GM10847 (cell line): ENCODE measurements around the gene GIPR.
A peak's percentile ranks its signal among the peaks of the same experiment; 100 is the strongest.

Source experiments
- POLR2A ChIP-seq: IDR thresholded peaks from 2 replicates; pipeline ENCODE4 v1.6.1; 2011; ENCODE audit not compliant: insufficient read length; ENCODE audit errors: extremely low read depth

GIPR gene

DNA sequence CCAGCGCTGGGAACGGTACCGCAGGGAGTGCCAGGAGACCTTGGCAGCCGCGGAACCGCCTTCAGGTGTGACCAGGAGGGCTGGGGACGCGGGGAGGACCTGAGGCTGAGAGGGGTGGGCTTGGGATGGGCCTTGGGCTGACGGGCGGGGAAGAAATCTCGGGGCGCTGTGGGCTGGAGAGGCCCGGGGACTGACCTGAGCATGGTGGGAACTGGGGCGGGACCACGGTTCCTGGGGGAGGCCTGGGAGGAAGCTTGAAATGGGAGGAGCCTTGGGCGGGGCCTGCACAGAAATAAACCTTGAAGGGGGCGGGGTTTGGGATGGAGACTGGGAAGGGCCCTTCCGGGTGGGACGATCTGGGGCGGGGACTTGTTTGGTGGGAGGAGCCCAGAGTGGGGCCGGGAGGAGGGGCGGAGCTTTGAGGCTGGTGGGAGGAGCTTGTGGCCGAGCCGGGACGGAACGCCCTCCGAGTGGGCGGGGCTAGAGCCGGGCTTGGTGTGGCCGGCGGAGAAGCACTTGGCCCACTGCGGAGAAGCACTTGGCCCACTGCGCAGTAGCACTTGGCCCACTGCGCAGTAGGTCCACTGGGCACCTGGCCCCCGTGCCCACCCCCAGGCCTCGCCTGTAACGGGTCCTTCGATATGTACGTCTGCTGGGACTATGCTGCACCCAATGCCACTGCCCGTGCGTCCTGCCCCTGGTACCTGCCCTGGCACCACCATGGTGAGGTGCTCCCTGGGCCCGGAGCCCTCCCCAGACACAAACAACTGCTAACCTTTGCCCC is 2.8 kb downstream of the GIPR start:
- no peak for TF ChIP-seq POLR2A

DNA sequence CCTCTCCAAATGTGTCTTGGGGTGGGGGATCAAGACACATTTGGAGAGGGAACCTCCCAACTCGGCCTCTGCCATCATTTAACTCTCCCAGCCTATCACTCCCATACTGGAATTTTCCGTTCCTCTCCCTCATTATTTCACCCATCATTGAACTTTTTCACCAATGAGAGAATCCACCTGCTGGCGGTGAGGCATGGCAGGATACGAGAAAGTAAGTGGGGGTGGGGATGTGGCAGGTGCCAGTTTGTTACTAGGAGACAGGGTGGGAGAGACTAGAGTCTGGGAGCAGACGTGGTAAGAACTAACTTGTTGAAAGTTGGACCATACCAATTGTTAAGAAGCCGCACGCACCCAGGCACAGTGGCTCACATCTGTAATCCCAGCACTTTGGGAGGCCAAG is 6.9 kb downstream of the GIPR start:
- TF ChIP-seq POLR2A = no peak

DNA sequence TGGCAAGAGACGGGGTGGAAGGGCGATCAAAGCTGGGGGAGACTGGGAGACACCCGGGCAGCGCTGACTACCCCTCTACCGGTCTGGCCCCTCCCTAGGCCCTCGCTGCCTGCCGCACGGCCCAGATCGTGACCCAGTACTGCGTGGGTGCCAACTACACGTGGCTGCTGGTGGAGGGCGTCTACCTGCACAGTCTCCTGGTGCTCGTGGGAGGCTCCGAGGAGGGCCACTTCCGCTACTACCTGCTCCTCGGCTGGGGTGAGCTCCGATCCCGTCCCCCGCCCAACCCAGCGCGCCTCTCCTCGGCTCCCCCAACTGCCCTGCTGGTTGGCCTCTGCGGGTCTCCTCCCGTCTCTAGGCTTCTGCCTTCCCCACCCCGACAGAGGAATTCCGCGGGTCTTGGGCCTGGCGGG is 8.8 kb downstream of the GIPR start:
- TF ChIP-seq POLR2A = no peak

DNA sequence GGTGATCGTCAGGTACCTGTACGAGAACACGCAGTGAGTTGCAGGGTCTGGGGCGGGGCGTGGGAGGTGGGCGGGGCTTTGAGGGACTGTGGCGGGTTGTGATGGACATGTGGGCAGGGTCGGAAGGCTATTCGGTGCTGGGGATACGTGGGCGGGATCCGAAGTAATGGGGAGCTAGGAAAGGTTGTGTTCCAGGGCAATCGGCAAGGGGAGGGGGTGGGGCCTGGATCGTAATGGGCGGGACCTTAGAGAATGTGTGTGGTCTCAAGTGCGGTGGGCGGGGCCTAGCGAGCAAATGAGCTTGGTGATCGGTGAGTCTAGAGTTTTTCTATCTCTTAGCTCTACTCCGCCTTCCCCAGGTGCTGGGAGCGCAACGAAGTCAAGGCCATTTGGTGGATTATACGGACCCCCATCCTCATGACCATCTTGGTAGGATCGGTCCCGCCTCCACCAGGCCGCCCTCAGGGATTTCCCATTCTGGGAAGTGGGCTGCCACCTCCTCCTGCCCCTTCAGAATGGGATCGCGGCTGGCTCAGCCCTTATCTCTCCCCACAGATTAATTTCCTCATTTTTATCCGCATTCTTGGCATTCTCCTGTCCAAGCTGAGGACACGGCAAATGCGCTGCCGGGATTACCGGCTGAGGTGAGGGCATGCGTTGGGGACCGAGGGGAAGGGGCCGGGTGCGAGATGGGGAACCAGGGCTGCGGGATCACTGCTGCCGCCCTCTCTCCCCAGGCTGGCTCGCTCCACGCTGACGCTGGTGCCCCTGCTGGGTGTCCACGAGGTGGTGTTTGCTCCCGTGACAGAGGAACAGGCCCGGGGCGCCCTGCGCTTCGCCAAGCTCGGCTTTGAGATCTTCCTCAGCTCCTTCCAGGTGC is 9.6 kb downstream of the GIPR start:
- TF ChIP-seq POLR2A = no peak

DNA sequence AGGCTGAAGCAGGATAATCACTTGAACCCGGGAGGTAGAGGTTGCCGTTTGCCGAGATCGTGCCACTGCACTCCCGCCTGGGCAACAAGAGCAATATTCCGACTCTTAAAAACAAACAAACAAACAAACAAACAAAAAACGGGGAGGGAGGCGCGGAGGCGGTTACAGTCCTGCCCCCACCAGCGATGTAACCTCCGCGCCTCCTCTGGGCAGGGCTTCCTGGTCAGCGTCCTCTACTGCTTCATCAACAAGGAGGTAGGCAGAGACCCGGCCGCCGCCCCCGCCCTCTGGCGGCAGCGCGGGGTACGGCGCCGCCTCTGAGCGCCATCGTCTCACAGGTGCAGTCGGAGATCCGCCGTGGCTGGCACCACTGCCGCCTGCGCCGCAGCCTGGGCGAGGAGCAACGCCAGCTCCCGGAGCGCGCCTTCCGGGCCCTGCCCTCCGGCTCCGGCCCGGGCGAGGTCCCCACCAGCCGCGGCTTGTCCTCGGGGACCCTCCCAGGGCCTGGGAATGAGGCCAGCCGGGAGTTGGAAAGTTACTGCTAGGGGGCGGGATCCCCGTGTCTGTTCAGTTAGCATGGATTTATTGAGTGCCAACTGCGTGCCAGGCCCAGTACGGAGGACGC is 13.5 kb downstream of the GIPR start:
- no peak for TF ChIP-seq POLR2A

DNA sequence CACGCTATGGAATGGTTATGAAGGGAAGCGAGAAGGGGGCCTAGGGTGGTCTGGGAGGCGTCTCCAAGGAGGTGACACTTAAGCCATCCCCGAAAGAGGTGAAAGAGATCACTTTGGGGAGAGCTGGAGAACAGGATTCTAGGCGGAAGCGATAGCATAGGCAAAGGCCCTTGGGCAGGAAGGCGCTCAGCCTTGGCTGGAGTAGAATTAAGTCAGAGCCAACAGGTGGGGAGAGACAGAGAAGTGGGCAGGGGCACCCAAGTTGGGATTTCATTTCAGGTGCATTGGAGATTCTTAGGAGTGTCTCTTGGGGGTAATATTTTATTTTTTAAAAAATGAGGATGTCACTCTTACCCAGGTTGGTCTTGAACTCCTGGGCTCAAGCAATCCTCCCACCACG is 14.1 kb downstream of the GIPR start:
- TF ChIP-seq POLR2A = no peak

DNA sequence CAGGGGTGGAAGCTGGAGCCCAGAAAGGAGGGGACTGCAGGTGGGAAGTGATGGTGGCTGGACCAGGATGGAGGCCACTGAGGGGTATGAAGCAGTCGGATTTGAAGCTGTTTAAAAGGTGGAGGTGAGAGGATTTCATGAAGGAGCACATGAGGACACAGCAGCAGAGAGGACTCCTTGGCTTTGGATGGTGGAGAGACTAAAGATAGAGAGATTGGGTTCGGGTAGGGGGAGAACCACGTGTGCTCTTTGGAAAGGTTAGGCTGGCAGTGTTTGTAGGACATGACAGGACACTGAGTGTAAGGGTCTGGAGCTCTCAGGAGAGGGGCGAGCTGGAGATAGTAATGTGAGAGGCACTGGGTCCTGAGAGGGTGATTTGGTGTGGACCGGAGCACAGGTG is 14.9 kb downstream of the GIPR start:
- TF ChIP-seq POLR2A = no peak

DNA sequence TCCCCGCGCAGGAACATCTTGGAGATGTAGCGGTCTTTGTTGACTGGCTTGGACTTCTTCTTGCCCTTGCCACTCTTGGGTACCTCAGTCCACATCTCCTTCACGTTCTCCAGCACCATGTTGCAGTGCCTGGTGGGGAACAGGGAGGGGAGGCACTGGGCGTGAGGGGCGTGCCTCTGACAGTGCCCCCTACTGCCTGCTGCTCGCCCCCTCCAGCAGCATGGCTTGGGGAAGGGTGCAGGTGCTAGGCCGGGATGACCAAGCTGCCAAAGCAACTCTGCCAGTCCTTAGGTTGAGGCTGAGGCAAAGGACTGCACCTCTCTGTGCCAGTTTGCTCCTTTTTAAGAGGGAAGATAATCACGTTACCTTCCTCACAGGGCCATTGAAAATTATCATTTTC is 19.6 kb downstream of the GIPR start:
- no peak for TF ChIP-seq POLR2A

DNA sequence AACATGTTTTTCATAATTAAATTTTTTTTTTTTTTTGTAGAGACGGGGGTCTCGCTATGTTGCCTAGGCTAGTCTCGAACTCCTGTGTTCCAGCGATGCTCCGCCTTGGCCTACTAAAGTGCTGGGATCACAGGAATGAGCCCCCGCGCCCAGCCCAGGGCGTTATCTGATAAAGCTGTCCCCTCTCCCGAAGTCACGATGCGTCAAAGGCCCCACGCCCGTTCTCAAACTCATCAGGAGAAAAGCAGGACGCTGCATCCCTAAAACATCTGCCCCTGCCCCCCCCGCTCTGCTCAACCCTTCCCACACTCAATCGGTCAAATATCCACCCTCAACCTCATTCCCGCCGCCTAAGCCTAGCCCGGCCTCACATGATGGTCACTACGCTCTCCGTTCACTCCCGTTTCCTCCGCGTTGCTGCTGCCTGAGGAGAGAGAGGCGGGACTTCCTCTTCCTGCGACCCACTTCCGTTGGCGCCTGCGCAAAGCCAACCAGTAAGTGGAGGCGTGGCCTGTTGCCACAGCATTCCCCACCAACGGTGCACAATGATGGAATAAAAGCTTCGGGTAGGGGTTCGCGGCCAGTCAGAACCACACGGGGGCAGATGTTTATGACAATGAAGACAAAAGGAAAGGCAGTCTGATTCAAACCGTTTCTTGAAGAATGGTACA is 23.6 kb downstream of the GIPR start, which contains the start of gene SNRPD2:
SNRPD2 (minus strand) TSS at position 438 of the 671 bp plus-strand sequence; CDS start at position 373, 65 bp downstream.
- TF ChIP-seq POLR2A = peak; percentile 88

DNA sequence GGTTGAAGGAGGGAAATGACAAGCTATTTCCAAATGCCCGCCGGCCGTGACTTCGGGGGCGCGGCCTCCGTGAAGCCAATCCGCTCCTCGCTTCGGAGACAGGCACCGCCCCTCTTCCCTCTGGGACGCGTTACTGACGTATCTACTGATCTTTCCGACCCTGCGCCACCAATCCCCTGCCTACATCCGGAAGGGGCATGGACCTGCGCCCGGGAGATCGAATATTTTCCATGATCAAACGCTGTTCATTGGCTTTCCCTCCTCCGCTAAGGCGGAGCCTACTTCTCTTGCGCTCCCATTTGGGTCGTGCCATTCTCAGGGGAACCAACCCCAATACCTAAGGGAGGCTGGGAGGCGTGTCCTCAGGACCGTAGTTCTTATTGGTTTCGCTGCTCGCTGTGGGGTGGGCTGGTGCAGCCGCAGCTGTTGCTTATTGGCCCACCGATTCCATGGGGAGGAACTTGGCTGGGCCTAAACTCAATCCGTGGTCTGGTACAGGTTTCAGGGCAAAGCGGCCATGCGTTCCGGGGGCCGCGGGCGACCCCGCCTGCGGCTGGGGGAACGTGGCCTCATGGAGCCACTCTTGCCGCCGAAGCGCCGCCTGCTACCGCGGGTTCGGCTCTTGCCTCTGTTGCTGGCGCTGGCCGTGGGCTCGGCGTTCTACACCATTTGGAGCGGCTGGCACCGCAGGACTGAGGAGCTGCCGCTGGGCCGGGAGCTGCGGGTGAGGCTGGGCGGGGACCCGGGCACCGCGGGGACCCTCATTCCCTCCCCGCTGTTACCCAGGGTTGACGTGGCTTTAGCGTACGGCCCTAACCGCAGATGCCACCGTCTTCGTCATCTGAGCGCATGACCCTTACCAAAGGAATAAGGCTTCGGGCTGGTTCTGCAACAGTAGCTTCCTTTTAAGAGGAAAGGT is 24.4 kb downstream of the GIPR start, which contains the start of gene QPCTL:
QPCTL (plus strand) TSS at position 480 of the 919 bp plus-strand sequence; CDS start at position 518, 38 bp downstream.
- peak; percentile 89 for TF ChIP-seq POLR2A

DNA sequence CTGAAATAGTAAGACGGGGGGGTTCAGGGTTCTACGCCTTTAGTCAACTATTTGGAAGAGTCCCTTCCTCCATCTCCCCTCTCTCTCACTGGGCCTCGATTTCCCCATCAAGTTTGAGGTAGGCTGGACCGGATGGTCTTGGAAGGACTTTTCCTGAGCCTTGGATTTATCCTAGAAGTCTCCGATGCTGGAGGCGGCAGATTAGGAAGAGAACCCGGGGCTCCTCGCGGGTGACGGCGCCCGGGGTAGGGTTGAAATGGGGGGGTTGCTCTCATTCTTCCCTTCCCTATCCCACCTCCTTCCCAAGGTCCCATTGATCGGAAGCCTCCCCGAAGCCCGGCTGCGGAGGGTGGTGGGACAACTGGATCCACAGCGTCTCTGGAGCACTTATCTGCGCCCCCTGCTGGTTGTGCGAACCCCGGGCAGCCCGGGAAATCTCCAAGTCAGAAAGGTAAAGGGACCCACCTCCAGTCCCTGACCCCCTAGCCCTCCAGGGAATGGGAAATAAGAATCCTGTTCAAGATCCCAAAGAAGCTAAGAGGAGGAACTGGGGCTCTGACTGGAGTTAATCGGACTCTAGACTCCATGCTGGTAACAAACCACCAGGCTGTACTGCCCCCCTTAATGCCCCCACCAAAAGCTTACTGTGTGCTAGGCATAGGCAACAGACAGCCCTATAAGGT is 25.2 kb downstream of the GIPR start:
- no peak for TF ChIP-seq POLR2A

DNA sequence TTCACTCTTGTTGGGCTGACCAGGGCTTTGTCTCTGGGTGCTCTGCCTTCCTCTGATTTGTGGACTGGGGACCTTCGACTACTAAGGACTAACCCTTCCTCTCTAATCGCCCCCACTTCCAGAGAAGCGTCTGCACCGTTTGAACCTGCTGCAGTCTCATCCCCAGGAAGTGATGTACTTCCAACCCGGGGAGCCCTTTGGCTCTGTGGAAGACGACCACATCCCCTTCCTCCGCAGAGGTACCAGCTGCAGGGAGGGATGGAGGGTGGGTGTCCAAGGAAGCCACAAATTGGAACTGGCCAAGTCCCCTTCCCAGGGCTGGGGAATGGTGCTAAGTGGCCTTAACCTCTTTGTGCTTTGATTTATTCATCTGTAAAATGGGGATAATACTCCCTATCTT is 33.7 kb downstream of the GIPR start:
- no peak for TF ChIP-seq POLR2A

DNA sequence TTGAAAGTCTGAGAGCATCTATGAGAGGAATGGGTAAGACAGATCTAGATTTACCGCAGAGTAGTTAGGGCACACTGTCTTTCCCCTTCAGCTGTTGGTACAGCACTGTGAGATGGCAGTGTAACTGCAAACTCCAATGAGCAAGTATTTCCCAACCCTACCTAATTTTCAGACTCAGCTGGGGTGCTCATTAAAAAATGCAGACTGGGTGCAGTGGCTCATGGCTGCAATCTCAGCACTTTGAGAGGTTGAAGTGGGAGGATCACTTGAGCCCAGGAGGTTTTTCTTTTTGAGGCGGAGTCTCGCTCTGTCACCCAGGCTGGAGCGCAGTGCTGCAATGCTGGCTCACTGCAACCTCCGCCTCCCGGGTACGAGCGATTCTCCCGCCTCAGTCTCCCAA is 37.1 kb downstream of the GIPR start:
- no peak for TF ChIP-seq POLR2A

DNA sequence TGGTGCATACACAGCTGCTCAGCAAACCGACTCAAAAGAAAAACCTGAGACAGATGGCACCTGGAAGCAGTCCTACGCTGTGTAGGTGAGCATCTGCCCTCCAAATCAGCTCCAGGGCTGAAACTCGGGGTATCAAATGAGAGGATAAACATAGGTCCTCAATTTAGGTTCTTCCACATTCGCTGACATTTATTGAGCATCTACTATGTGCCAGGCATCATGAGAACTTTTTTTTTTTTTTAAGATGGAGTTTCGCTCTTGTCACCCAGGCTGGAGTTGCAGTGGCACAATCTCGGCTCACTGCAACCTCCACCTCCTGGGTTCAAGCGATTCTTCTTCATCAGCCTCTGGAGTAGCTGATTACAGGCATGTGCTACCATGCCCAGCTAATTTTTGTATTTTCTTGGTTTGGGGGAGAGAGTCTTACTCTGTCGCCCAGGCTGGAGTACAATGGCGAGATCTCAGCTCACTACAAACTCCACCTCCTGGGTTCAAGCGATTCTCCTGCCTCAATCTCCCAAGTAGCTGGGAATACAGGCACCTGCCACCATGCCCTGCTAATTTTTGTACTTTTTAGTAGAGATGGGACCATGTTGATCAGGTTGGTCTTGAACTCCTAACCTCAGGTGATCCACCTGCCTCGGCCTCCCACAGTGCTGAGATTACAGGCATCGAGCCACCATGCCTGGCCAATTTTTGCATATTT is 37.8 kb downstream of the GIPR start:
- no peak for TF ChIP-seq POLR2A
